Neural progenitor cell (in vitro differentiated cells): ENCODE data around the gene EDC4.

Experiments used
- EZH2 ChIP-seq: fragments of 200-600 bp; sonication (generic); IDR thresholded peaks from 2 replicates; pipeline ENCODE4 v1.6.1; 2017; ENCODE audit warnings: antibody characterized with exemption, mild to moderate bottlenecking, moderate library complexity
- EZH2phosphoT487 ChIP-seq: fragments of 200-600 bp; sonication (generic); IDR thresholded peaks from 2 replicates; pipeline ENCODE4 v1.6.1; 2017; ENCODE audit warnings: antibody characterized with exemption
- TF ChIP-seq, protein P1 (sequence below): fragments of 200-600 bp; sonication (generic); IDR thresholded peaks from 2 replicates; pipeline ENCODE4 v1.5.1; 2017; ENCODE audit warnings: antibody characterized with exemption, mild to moderate bottlenecking

- TF ChIP-seq EZH2phosphoT487 (no peak), EZH2 (no peak)
- TF ChIP-seq, protein P1, sequence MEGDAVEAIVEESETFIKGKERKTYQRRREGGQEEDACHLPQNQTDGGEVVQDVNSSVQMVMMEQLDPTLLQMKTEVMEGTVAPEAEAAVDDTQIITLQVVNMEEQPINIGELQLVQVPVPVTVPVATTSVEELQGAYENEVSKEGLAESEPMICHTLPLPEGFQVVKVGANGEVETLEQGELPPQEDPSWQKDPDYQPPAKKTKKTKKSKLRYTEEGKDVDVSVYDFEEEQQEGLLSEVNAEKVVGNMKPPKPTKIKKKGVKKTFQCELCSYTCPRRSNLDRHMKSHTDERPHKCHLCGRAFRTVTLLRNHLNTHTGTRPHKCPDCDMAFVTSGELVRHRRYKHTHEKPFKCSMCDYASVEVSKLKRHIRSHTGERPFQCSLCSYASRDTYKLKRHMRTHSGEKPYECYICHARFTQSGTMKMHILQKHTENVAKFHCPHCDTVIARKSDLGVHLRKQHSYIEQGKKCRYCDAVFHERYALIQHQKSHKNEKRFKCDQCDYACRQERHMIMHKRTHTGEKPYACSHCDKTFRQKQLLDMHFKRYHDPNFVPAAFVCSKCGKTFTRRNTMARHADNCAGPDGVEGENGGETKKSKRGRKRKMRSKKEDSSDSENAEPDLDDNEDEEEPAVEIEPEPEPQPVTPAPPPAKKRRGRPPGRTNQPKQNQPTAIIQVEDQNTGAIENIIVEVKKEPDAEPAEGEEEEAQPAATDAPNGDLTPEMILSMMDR: no peak
Measured at GRCh38 chr16:67837811-67838210, 35.0 kb upstream of the EDC4 start.
